ENCODE data around the gene FRMPD4. TPM values are rescaled to one million over a fixed set of nuclear protein-coding genes. Genes with fewer than 3 reads are reported as not detected.

Gene FRMPD4
- total RNA-seq, 1 donor from 2014 or later, result 0.54 TPM

DNA sequence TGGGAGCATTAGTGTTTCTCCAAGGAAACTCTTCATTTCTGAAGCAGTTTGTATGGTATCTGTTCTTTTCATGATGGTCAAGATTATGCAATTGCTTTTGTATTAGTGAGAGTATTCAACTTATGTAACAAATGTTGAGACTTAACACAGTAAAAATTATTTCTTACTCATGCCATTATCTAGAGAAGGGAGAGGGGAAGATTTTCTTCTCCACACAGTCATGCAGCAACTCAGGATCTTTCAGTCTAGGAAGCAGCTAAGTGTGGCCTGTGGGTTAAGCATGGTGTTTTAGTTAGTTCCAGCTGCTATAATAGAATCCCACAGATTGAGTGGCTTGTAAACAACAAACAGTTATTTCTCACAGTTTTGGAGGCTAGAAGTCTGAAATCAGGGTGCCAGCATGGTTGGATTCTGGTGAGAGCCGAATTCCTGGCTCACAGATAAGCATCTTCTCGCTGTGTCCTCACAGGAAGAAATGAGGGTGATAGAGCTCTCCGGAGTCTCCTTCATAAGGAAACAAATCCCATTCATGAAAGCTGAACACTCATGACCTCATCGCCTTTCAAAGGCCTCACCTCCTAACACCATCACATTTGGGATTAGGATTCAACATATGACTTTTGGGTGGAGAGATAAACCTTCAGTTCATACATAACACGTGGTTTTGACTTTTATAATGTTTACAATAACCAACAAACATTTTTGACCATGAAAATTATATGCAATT, 101.2 kb downstream of the FRMPD4 start:
- FAIRE-seq (no peak), DNase-seq (ENCODE audit: low read depth) (no peak)
- Histone ChIP-seq H3K79me2 (ENCODE audit: insufficient read depth, low read length) (no peaks in the 10 kb centered on the region), H3K9me3 (ENCODE audit: insufficient read depth, low read depth, low read length) (no peaks in the 10 kb centered on the region), H4K20me1 (ENCODE audit: insufficient read depth, low read length) (no peaks in the 10 kb centered on the region), H2AFZ (ENCODE audit: low read depth, low read length) (no peak overlapping the region), H3K4me3 (ENCODE audit: insufficient read depth, low read depth, low read length) (no peak overlapping the region), H3K4me2 (ENCODE audit: low read length) (no peak overlapping the region), H3K27ac (ENCODE audit: low read depth, low read length) (no peak overlapping the region), H3K36me3 (ENCODE audit: insufficient read depth, low read length) (no peaks in the 10 kb centered on the region), H3K4me1 (ENCODE audit: insufficient read depth, low read length) (no peaks in the 10 kb centered on the region), H3K27me3 (ENCODE audit: insufficient read depth, low read length) (no peaks in the 10 kb centered on the region), H3K9ac (ENCODE audit: low read length) (no peak overlapping the region)
- Mint-ChIP-seq H3K27me3 (ENCODE audit: low read depth, unreplicated experiment) (no peaks in the 10 kb centered on the region), H3K4me1 (ENCODE audit: low read depth, unreplicated experiment) (peaks cover 2% of the 10 kb centered on the region), H3K9me3 (ENCODE audit: unreplicated experiment) (no peaks in the 10 kb centered on the region), H3K27ac (ENCODE audit: unreplicated experiment) (no peak overlapping the region), H3K4me3 (ENCODE audit: unreplicated experiment) (no peak overlapping the region), H3K36me3 (ENCODE audit: low read depth, unreplicated experiment) (no peaks in the 10 kb centered on the region)
- no peak for TF ChIP-seq EZH2 (IDR thresholded peaks at IDR 0.05; ENCODE audit: insufficient read depth, low read length)
- TF ChIP-seq CTCF (IDR thresholded peaks at IDR 0.05; ENCODE audit: insufficient read depth, low read depth, low read length), result no peak

- H3K27me3 Mint-ChIP-seq (ENCODE audit: low read depth, unreplicated experiment), result no peaks in the 10 kb centered on the region
- H3K4me3 Mint-ChIP-seq (ENCODE audit: unreplicated experiment), result no peak overlapping the region
- Histone ChIP-seq H4K20me1 (ENCODE audit: insufficient read depth, low read length) (no peaks in the 10 kb centered on the region), H3K4me2 (ENCODE audit: low read length) (no peak overlapping the region), H3K9me3 (ENCODE audit: insufficient read depth, low read depth, low read length) (no peaks in the 10 kb centered on the region), H3K36me3 (ENCODE audit: insufficient read depth, low read length) (no peaks in the 10 kb centered on the region), H3K27me3 (ENCODE audit: insufficient read depth, low read length) (no peaks in the 10 kb centered on the region), H2AFZ (ENCODE audit: low read depth, low read length) (no peak overlapping the region), H3K79me2 (ENCODE audit: insufficient read depth, low read length) (no peaks in the 10 kb centered on the region), H3K9ac (ENCODE audit: low read length) (no peak overlapping the region), H3K4me3 (ENCODE audit: insufficient read depth, low read depth, low read length) (no peak overlapping the region), H3K27ac (ENCODE audit: low read depth, low read length) (no peak overlapping the region), H3K4me1 (ENCODE audit: insufficient read depth, low read length) (peaks cover 5% of the 10 kb centered on the region)
- no peak overlapping the region for H3K27ac Mint-ChIP-seq (ENCODE audit: unreplicated experiment)
- H3K4me1 Mint-ChIP-seq (ENCODE audit: low read depth, unreplicated experiment), result peaks cover 3% of the 10 kb centered on the region
- no peaks in the 10 kb centered on the region for H3K36me3 Mint-ChIP-seq (ENCODE audit: low read depth, unreplicated experiment)
- no peak for TF ChIP-seq EZH2 (IDR thresholded peaks at IDR 0.05; ENCODE audit: insufficient read depth, low read length)
- no peaks in the 10 kb centered on the region for H3K9me3 Mint-ChIP-seq (ENCODE audit: unreplicated experiment)
- DNase-seq (ENCODE audit: low read depth) (no peak), FAIRE-seq (no peak)
These were observed 102.2 kb downstream of the FRMPD4 start for GRCh38 chrX:12240491-12240890.

GRCh38 chrX:12241026-12241425, 102.8 kb downstream of the FRMPD4 start:
- H3K27ac Mint-ChIP-seq (ENCODE audit: unreplicated experiment), result no peak overlapping the region
- Histone ChIP-seq H3K4me2 (ENCODE audit: low read length) (no peak overlapping the region), H3K9me3 (ENCODE audit: insufficient read depth, low read depth, low read length) (no peaks in the 10 kb centered on the region), H3K9ac (ENCODE audit: low read length) (no peak overlapping the region), H3K4me1 (ENCODE audit: insufficient read depth, low read length) (peaks cover 7% of the 10 kb centered on the region), H3K4me3 (ENCODE audit: insufficient read depth, low read depth, low read length) (no peak overlapping the region), H3K27me3 (ENCODE audit: insufficient read depth, low read length) (no peaks in the 10 kb centered on the region), H2AFZ (ENCODE audit: low read depth, low read length) (no peak overlapping the region), H3K36me3 (ENCODE audit: insufficient read depth, low read length) (no peaks in the 10 kb centered on the region), H4K20me1 (ENCODE audit: insufficient read depth, low read length) (no peaks in the 10 kb centered on the region), H3K27ac (ENCODE audit: low read depth, low read length) (no peak overlapping the region), H3K79me2 (ENCODE audit: insufficient read depth, low read length) (no peaks in the 10 kb centered on the region)
- H3K36me3 Mint-ChIP-seq (ENCODE audit: low read depth, unreplicated experiment), result no peaks in the 10 kb centered on the region
- H3K27me3 Mint-ChIP-seq (ENCODE audit: low read depth, unreplicated experiment), result no peaks in the 10 kb centered on the region
- peaks cover 7% of the 10 kb centered on the region for H3K4me1 Mint-ChIP-seq (ENCODE audit: low read depth, unreplicated experiment)
- DNase-seq (ENCODE audit: low read depth) (no peak), FAIRE-seq (peak; percentile 67)
- H3K4me3 Mint-ChIP-seq (ENCODE audit: unreplicated experiment), result no peak overlapping the region
- no peaks in the 10 kb centered on the region for H3K9me3 Mint-ChIP-seq (ENCODE audit: unreplicated experiment)
- TF ChIP-seq CTCF (IDR thresholded peaks at IDR 0.05; ENCODE audit: insufficient read depth, low read depth, low read length) (no peak), EZH2 (IDR thresholded peaks at IDR 0.05; ENCODE audit: insufficient read depth, low read length) (no peak)

Data from astrocyte (in vitro differentiated cells and primary cell).